ENCODE measurements around the gene CYP1A2. TPM values are rescaled to one million over a fixed set of nuclear protein-coding genes. Genes with fewer than 3 reads are reported as not detected.

The CYP1A2 gene
- total RNA-seq, 1 donor from 2014 or later = not detected

DNA sequence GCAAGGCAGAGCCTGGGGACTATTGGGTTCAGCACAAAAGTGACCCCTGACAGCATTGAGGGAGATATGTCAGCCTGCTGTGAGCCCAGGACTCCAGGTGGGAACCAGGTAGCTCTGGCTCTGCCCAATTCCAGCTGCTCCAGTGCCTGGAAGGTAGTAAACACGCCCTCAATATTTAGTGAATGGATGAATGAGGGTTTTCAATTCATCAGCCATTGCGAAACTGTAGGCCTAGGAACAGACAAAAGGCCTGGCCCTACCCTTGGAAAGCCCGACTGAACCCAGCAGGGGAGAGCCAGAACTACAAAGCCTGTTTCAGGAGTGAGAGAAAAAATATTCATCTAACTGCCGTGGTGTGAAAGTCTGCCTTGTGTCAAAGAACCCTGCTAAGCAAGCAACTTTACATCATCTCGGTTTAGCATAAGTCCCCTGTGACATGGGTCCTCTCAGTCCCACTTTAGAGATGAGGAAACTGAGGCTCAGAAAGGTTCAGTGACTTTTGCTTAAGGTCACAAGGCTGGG, 25.1 kb downstream of the CYP1A2 start:
- no peaks in the 10 kb centered on the region for H3K9me3 Mint-ChIP-seq
- no peak overlapping the region for H3K27ac Mint-ChIP-seq (ENCODE audit: unreplicated experiment)
- no peaks in the 10 kb centered on the region for H3K36me3 Mint-ChIP-seq (ENCODE audit: low read depth)
- peaks cover 57% of the 10 kb centered on the region for H3K4me1 Mint-ChIP-seq
- DNase-seq (ENCODE audit: low read depth, low spot score) = no peak
- peaks cover 4% of the 10 kb centered on the region for H3K27me3 Mint-ChIP-seq (ENCODE audit: low read depth)
- TF ChIP-seq, protein P1, sequence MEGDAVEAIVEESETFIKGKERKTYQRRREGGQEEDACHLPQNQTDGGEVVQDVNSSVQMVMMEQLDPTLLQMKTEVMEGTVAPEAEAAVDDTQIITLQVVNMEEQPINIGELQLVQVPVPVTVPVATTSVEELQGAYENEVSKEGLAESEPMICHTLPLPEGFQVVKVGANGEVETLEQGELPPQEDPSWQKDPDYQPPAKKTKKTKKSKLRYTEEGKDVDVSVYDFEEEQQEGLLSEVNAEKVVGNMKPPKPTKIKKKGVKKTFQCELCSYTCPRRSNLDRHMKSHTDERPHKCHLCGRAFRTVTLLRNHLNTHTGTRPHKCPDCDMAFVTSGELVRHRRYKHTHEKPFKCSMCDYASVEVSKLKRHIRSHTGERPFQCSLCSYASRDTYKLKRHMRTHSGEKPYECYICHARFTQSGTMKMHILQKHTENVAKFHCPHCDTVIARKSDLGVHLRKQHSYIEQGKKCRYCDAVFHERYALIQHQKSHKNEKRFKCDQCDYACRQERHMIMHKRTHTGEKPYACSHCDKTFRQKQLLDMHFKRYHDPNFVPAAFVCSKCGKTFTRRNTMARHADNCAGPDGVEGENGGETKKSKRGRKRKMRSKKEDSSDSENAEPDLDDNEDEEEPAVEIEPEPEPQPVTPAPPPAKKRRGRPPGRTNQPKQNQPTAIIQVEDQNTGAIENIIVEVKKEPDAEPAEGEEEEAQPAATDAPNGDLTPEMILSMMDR (conservative IDR thresholded peaks at IDR 0.05) = no peak
- H3K4me3 Mint-ChIP-seq = no peak overlapping the region

DNA sequence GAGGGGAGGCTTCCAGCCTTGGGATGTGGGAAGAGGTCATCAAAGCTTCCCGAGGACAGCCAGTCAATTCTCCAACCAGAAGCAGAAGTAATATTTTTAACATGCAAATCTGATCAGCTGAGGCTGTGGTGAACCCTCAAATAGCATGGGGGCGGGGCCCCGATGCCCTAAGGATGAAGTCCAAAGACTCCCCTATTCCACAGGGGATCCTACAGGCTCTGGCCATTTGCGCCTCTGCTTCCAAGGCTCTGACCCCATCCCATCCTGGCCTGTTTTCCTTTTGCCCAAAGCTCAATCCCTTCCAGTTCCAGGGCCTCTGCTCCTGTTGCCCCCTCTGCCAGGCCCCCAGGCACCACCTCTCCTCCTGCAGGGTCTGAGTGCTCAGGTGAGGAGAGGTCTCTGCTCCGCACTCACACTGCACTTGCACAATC, 26.5 kb downstream of the CYP1A2 start:
- no peaks in the 10 kb centered on the region for H3K9me3 Mint-ChIP-seq
- DNase-seq (ENCODE audit: low read depth, low spot score) = no peak
- TF ChIP-seq, protein P1 (conservative IDR thresholded peaks at IDR 0.05) = no peak
- peak overlapping the region; percentile 7 for H3K4me3 Mint-ChIP-seq
- H3K4me1 Mint-ChIP-seq = peaks cover 68% of the 10 kb centered on the region
- H3K36me3 Mint-ChIP-seq (ENCODE audit: low read depth) = no peaks in the 10 kb centered on the region
- no peak overlapping the region for H3K27ac Mint-ChIP-seq (ENCODE audit: unreplicated experiment)
- peaks cover 4% of the 10 kb centered on the region for H3K27me3 Mint-ChIP-seq (ENCODE audit: low read depth)

DNA sequence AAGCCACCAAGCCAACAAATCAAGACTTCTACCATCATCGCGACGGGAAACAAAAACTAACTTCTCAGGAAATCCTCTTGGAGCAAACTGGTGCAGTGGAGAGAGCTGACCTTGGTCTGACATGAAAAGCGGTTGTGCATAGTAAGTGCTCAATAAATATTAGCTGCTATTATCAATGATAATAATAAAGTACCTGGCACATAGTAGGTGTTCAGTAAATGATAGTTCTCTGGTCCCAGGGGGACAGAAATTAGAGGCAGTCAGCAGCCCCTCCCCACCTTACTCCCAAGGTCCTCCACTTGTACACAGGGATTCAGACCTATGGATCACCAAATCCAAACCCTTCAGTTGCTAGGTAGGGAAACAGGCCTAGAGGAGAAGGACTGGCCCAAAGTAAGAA, 27.2 kb downstream of the CYP1A2 start:
- Mint-ChIP-seq H3K27me3 (ENCODE audit: low read depth) (peaks cover 3% of the 10 kb centered on the region), H3K4me3 (peak overlapping the region; percentile 34), H3K4me1 (peaks cover 74% of the 10 kb centered on the region), H3K36me3 (ENCODE audit: low read depth) (no peaks in the 10 kb centered on the region), H3K9me3 (no peaks in the 10 kb centered on the region), H3K27ac (ENCODE audit: unreplicated experiment) (no peak overlapping the region)
- no peak for DNase-seq (ENCODE audit: low read depth, low spot score)
- TF ChIP-seq, protein P1 (conservative IDR thresholded peaks at IDR 0.05) = no peak

DNA sequence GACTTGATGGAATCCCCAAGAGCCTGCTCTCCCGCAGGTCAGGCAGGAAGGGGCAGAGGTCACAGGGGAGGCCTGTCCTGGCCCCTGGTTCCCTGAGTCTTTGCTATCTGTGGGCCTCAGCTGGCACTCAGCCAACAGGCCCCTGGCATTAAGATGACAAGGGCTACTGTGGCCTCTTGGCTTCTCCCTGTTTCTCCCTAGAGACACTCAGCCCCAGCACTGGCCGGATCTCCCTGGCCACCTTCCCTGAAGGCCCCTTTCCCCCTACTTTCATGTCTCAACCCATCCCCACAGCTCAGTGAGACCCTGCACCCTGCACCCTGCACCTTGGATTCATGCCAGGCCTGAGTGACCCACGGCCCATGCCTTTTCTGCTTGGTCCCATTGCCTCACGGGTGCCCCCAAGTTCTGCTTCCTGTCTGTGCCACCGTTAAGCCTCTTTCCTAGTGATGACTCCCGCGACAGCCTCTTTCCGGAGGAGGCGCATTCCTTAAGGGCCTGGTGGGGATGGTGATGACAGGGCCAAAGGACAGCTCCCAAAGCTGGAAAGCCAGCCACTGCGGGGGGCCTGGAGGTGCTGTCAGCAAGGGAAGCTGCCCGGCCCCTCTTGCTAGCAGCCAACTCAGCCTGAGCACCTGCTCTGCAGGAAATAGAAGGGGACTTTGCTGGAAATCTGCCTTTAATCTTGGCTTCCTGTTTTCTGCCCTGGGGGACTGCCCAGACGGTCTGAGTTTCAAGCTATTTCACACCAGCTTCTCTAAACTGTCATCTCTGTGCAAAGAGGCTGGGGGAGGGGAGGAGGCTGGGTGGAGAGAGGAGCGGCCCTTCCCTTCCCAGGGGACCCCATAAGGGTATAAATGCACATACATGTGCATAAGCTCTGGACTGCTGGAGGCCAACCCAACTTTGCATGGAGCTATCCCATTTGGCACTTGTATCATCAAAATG, 28.4 kb downstream of the CYP1A2 start:
- H3K9me3 Mint-ChIP-seq = no peaks in the 10 kb centered on the region
- H3K4me1 Mint-ChIP-seq = peaks cover 70% of the 10 kb centered on the region
- peaks cover 3% of the 10 kb centered on the region for H3K27me3 Mint-ChIP-seq (ENCODE audit: low read depth)
- H3K27ac Mint-ChIP-seq (ENCODE audit: unreplicated experiment) = peak overlapping the region; percentile 88
- TF ChIP-seq, protein P1 (conservative IDR thresholded peaks at IDR 0.05) = no peak
- H3K4me3 Mint-ChIP-seq = peak overlapping the region; percentile 65
- H3K36me3 Mint-ChIP-seq (ENCODE audit: low read depth) = no peaks in the 10 kb centered on the region
- no peak for DNase-seq (ENCODE audit: low read depth, low spot score)

DNA sequence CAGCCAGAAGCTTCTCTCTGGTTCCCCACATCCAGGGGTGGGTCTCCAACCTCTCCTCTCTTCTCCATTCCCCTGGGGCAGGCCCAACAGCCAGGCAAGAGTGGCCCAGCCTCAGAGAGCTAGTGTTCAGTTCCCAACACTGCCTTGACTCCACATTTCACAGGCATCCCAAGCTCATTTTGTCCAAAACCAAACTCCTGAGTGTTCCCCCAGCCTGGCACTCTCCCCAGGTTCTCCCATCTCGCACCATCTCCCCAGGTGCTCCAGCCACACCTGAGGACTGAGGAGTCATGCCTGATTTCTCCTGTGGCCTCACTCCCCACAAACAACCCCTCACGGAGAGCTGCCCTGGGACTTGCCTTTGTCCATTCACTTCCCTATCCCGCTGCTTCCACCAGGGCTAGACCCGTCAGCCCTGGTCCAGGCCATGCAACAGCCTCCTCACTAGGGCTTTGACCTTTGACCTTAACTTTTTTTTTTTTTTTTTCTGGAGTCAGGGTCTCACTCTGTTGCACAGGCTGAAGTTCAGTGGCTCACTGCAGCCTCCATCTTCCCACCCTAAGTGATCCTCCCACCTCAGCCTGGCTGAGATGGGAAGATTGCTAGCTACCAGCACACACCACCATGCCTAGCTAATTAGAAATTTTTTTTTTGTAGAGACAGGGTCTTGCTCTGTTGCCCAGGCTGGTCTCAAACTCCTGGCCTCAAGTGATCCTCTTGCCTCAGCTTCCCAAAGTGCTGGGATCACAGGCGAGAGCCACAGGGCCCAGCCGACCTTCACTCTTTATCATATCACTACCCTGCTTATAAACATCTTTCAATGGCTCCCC, 29.3 kb downstream of the CYP1A2 start:
- Mint-ChIP-seq H3K27ac (ENCODE audit: unreplicated experiment) (peak overlapping the region; percentile 16), H3K4me1 (peaks cover 68% of the 10 kb centered on the region), H3K4me3 (peak overlapping the region; percentile 65), H3K9me3 (no peaks in the 10 kb centered on the region), H3K36me3 (ENCODE audit: low read depth) (no peaks in the 10 kb centered on the region), H3K27me3 (ENCODE audit: low read depth) (peaks cover 3% of the 10 kb centered on the region)
- TF ChIP-seq, protein P1 (conservative IDR thresholded peaks at IDR 0.05) = no peak
- no peak for DNase-seq (ENCODE audit: low read depth, low spot score)
